Measurements from ENCODE around the gene PDSS2. TPM values are rescaled to one million over a fixed set of nuclear protein-coding genes. Genes with fewer than 3 reads are reported as not detected.
"Not testable (repeated sequence)": the region's sequence is repeated elsewhere in the genome, so short reads cannot be mapped to it uniquely, and the experiment has no call there.

Gene PDSS2
- total RNA-seq, 1 donor from 2014 or later, result 14.9 TPM

DNA sequence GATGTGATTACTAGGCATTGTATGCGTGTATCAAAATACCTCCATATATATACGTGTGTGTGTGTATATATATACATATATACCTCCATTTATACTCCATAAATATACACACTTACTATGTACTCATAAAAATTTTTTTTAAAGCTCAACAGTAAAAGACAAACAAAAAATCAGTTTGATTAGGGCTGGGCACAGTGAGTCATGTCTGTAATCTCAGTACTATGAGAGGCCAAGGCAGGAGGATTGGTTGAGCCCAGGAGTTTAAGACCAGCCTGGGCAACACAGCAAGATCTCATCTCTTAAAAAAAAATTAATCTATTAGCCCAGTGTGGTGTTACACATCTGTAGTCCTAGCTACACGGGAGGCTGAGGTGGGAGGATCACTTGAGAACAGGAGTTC, 24.6 kb downstream of the PDSS2 start:
- Mint-ChIP-seq H3K27ac (ENCODE audit: unreplicated experiment) (no peak overlapping the region), H3K4me3 (no peak overlapping the region), H3K36me3 (ENCODE audit: low read depth) (peaks cover 12% of the 10 kb centered on the region), H3K4me1 (no peaks in the 10 kb centered on the region), H3K9me3 (peaks cover 6% of the 10 kb centered on the region), H3K27me3 (ENCODE audit: low read depth) (no peaks in the 10 kb centered on the region)
- TF ChIP-seq, protein P1, sequence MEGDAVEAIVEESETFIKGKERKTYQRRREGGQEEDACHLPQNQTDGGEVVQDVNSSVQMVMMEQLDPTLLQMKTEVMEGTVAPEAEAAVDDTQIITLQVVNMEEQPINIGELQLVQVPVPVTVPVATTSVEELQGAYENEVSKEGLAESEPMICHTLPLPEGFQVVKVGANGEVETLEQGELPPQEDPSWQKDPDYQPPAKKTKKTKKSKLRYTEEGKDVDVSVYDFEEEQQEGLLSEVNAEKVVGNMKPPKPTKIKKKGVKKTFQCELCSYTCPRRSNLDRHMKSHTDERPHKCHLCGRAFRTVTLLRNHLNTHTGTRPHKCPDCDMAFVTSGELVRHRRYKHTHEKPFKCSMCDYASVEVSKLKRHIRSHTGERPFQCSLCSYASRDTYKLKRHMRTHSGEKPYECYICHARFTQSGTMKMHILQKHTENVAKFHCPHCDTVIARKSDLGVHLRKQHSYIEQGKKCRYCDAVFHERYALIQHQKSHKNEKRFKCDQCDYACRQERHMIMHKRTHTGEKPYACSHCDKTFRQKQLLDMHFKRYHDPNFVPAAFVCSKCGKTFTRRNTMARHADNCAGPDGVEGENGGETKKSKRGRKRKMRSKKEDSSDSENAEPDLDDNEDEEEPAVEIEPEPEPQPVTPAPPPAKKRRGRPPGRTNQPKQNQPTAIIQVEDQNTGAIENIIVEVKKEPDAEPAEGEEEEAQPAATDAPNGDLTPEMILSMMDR (conservative IDR thresholded peaks at IDR 0.05), result no peak
- DNase-seq (ENCODE audit: low read depth, low spot score), result no peak

DNA sequence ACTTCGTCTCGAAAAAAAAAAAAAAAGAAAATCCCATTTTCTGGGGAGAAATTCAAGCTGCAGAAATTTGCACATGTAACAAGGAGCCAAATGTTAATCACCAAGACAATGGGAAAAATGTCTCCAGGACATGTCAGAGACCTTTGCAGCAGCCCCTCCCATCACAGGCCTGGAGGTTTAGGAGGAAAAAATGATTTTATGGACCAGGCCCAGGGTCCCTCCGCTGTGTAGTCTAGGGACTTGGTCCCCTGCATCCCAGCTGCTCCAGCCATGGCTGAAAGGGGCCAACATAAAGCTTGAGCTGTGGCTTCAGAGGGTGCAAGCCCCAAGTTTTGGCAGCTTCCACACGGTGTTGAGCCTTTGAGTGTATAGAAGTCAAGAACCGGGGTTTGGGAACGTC, 33.4 kb downstream of the PDSS2 start:
- DNase-seq (ENCODE audit: low read depth, low spot score); H3K4me3 Mint-ChIP-seq; H3K4me1 Mint-ChIP-seq; H3K27ac Mint-ChIP-seq (ENCODE audit: unreplicated experiment); H3K27me3 Mint-ChIP-seq (ENCODE audit: low read depth): not testable (repeated sequence)
- peaks cover 26% of the 10 kb centered on the region for H3K36me3 Mint-ChIP-seq (ENCODE audit: low read depth)
- H3K9me3 Mint-ChIP-seq, result peaks cover 19% of the 10 kb centered on the region

DNA sequence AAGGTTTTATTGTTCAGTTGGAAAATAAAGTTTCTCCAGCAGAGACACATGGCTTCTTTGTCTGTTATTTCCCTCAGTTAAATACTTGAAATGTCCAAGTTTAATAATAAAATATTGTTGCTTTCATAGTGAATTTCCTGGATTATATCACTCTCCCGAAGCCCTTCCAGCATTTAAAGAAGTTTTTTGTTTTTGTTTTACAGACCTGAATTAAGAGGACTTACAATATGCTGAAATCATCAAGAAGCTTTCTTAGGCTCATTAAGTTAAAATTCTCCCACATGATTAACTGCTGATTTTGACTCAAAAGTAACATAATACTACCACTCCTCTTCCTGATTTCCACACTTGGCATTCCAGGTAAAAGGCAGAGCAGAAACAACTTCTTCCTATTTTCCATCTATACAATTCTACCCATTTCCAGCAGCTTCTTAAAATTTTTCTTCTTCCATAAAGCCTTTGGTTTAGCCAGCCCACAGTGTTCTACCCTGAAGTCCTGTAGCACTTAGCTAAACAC, 35.8 kb downstream of the PDSS2 start:
- Mint-ChIP-seq H3K4me1 (no peaks in the 10 kb centered on the region), H3K27ac (ENCODE audit: unreplicated experiment) (no peak overlapping the region), H3K4me3 (no peak overlapping the region), H3K36me3 (ENCODE audit: low read depth) (peaks cover 19% of the 10 kb centered on the region), H3K9me3 (peaks cover 14% of the 10 kb centered on the region), H3K27me3 (ENCODE audit: low read depth) (no peaks in the 10 kb centered on the region)
- DNase-seq (ENCODE audit: low read depth, low spot score), result no peak
- TF ChIP-seq, protein P1 (conservative IDR thresholded peaks at IDR 0.05), result no peak

DNA sequence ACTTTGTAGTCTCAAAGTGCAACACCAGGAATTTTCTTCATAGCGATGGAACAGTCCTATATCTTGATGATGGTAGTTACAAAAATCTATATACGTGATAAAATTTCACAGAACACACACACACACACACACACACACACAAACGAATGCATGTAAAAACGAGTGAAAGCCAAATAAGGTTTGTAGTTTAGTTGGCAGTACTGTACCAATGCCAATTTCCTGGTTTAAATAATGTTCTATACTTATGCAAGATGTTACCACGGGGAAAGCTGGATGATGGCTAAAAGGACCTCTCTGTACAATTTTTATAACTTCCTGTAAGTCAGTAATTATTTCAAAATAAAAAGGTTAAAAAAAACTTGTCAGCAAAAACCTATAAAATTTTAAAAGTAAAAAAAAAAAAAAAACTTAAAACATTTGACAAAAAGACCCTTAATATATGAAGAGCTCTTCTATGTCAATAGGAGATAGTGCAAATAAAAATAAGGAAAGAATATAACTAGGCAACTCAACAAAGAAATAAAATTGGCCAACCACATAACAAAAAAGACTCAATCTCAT, 37.6 kb downstream of the PDSS2 start:
- H3K4me1 Mint-ChIP-seq, result no peaks in the 10 kb centered on the region
- TF ChIP-seq, protein P1 (conservative IDR thresholded peaks at IDR 0.05), result no peak
- H3K4me3 Mint-ChIP-seq, result no peak overlapping the region
- no peak for DNase-seq (ENCODE audit: low read depth, low spot score)
- peaks cover 15% of the 10 kb centered on the region for H3K36me3 Mint-ChIP-seq (ENCODE audit: low read depth)
- H3K27ac Mint-ChIP-seq (ENCODE audit: unreplicated experiment), result no peak overlapping the region
- H3K27me3 Mint-ChIP-seq (ENCODE audit: low read depth), result no peaks in the 10 kb centered on the region
- H3K9me3 Mint-ChIP-seq, result peaks cover 8% of the 10 kb centered on the region

DNA sequence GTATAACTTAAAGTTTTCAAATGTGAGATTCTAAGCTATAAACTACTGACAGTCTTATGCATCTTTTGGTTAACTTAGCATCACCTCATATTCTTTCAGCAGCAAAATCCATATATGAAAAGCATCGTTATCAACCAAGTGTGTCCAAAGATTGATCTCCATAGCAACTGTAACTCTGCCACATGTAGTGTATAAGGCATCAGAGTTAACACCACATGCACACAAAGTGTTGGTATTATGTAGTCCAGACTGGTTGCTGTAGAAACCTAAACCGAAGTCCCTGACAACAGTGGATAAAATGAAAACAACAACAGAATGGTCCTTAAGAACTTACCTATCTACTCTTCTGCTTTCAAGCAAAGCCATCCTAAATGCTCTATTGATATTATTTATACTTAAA, 39.6 kb downstream of the PDSS2 start:
- Mint-ChIP-seq H3K4me3 (no peak overlapping the region), H3K27me3 (ENCODE audit: low read depth) (no peaks in the 10 kb centered on the region), H3K36me3 (ENCODE audit: low read depth) (peaks cover 5% of the 10 kb centered on the region), H3K4me1 (no peaks in the 10 kb centered on the region), H3K9me3 (no peaks in the 10 kb centered on the region), H3K27ac (ENCODE audit: unreplicated experiment) (no peak overlapping the region)
- no peak for DNase-seq (ENCODE audit: low read depth, low spot score)
- TF ChIP-seq, protein P1 (conservative IDR thresholded peaks at IDR 0.05), result no peak

DNA sequence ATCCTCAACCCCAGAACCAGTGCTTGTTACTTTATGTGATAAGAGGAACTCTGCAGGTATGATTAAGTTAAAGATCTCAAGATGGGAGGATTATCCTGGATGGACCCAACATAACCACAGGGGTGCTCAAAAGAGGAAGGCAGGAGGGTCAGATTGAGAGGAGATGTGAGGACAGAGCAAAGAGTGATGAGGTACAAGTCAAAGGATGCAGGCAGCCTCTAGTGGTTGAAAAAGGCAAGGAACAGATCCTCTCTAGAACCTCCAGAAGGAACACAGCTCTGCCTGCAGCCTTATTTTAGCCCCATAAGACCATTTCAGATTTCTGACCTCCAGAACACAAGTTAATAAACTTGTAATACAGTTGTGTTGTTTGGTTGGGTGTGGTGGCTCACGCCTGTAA, 41.2 kb downstream of the PDSS2 start:
- no peak overlapping the region for H3K27ac Mint-ChIP-seq (ENCODE audit: unreplicated experiment)
- TF ChIP-seq, protein P1 (conservative IDR thresholded peaks at IDR 0.05), result peak; percentile 42
- H3K9me3 Mint-ChIP-seq, result no peaks in the 10 kb centered on the region
- H3K27me3 Mint-ChIP-seq (ENCODE audit: low read depth), result no peaks in the 10 kb centered on the region
- peaks cover 2% of the 10 kb centered on the region for H3K36me3 Mint-ChIP-seq (ENCODE audit: low read depth)
- no peak overlapping the region for H3K4me3 Mint-ChIP-seq
- DNase-seq (ENCODE audit: low read depth, low spot score), result no peak
- H3K4me1 Mint-ChIP-seq, result no peaks in the 10 kb centered on the region

Data from neural crest cell (in vitro differentiated cells).